ENCODE measurements around the gene CHST2.

Gene CHST2

DNA sequence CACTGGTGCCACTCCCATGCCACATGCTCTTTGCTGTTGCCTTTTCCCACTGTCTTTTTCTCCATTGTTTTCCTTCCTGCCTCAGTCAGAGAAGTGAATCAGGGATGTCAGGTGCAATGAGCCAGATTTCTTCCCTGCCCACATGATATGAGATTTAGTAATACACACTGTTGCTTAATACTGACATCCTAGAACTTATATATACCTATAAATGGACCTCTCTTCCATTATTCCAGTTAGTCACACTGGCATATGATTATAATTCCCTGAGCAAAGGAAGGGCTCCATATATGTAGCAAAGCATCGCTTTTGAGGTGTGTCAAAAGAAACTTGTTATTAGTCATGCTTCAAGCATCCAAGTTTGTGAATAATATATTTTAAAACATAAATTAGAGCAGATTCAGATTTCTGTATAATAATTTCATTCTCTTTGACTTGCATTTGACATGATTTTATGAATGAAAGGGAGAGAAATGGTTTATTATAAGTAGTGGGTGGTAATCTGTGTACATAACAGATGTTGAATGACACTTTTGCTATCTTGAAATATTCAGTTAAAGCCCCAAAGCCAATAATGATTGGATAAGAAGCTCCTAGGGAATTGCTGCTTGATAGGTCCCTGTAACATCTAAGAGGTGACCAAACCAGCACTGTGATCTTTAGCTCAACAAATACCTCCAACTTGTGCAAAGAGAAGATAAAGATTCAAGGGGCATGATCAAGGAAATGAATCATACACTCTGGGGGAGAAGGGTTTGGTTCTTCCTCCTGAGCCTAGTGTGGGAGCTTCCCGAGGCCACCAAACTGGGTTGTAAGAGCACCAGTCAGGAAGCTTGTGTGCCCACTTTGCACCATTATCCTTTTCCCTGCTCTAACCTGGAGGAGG is 48.6 kb downstream of the CHST2 start:
- DNase-seq (ENCODE audit: low read depth, low spot score): no peak

DNA sequence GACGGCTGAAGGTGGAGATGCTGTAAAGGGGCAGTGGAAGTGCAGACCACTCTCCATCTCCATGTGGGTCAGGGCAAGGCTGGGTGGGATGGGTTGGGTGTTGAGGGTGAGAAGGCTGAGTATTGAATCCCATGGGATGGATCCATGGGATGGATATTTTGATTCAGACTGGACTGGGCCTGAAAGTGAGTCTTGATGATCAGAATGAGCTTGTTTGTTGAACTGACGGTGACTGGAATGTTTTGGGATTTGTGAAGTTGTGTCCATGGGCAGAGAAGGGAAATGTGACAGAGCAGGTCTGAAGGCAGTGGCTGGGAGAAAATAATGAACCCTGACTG is 49.3 kb downstream of the CHST2 start:
- no peak for DNase-seq (ENCODE audit: low read depth, low spot score)

DNA sequence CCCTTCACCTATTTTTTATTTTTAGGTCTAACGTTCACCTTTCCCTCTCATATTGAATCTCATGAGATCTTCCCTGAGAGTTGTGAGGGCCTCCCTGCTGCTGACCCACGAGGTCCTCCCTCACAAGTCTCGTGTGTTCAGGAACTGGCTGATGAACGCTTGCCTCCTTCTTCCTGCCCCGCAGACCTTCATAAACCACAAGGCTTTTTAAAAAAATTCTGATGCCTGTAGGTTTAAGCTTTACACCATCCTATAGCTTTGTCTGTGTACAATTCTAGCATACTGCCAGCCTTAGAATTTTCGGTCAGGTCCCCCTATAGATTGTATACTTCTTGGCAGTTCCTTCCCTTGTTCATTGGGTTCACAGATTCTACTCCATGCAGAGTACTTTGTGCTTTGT is 50.5 kb downstream of the CHST2 start:
- DNase-seq (ENCODE audit: low read depth, low spot score): no peak

DNA sequence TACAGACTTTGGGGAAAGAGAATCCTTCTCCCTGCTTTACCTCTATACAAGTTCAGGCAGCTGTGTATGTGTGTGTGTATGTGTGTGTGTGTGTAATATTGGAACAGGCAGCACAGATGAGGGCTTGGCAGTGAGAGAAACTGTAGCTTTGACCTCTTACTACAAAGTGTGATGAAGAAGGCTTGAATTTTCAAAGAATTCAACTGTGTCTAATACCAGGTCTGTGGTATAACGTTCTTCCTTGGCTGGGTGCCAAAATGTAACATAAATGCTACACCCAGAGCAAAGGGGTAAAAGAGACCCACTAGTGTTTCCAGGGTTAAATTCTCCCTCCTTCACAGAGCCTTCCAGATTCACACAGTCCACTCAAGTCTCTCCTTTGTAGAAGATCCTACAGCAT is 51.1 kb downstream of the CHST2 start:
- DNase-seq (ENCODE audit: low read depth, low spot score): peak; percentile 26

DNA sequence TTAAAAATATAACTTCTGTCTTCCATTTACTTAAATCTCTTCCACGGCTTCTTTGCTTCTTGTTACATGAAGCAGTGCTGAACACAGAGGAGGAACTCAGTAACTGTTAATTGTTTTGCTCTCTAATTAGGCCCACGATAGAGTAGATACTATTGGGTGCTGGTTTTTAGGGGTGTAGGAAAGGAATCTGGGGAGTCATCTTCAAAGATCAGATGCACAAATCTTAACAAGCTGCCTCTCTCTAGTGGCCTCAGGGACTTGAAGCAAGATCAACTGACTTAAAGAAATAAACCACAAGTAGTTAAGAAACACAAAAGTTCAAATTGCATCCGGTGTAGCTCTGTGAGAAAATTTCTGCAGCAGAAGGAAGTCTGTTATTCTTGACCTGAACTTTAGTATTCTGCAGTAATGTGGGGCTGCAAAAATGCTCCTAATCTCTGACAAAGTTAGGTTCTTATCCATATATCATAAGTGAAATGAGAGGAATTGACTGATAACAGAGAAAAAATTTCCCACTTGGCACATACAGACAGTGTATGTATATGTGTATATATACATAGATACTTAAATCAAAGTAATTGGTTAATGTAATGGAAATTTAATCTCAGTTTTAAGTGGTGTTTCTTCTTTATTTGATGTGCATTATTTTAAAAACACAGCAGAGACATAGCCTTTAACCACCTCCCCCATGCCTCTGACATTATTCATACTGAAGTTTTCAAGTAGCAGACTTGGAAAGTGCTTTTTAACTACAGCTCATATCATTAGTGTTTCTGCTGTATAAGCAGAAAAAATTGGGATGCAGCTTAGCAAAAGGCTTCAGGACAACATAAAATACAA is 51.8 kb downstream of the CHST2 start:
- peak; percentile 65 for DNase-seq (ENCODE audit: low read depth, low spot score)

DNA sequence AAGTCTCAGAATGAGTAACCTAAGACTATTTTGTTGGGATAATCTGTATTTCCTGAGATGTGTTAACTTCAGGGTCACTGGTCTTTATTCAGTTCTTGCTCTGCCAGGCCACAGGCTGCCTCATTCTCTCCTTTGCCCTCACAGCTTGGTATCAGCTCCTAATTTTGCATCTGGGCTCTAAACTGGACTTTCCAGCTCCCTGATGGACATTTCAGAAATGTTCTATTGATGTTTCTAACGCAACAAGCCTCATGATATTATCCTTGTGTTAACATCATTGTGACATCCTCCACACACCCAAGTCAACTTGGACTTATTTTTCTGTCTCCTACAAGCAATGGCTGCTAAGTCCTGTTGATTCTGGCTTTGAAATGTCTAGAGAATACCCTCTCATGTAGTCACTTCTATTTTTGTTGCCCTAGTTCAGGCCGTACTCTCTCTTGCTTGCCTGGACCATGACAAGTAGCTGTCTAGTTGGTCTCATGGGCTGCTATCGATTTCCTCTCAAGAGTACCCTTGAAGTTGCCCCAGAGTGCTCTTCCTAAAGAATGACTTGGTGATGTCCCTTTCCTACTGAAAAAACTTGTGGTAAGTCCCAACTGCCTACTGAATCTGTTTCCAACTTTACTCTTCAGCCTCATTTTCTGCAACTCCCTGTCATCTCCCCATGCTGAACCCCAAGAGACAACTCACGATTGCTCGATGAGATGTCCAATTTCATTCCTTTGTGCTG is 52.7 kb downstream of the CHST2 start:
- DNase-seq (ENCODE audit: low read depth, low spot score): no peak

DNA sequence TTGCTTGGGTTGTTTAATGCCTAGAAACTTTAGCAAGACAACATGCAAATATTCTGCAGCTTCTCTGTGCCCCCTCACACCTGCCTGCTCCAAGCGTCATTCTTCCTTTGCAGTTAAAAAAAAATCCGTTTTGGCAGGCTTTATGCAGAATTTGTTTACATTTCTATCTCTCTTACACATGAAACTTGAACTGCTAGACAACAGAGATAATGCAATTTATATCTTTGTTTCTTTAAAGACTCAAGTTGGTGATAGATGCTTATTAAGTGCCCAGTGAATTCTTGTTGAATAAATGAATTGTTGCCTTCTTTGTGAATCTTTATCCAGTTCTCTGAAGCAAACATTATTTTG is 53.2 kb downstream of the CHST2 start:
- DNase-seq (ENCODE audit: low read depth, low spot score): no peak

DNA sequence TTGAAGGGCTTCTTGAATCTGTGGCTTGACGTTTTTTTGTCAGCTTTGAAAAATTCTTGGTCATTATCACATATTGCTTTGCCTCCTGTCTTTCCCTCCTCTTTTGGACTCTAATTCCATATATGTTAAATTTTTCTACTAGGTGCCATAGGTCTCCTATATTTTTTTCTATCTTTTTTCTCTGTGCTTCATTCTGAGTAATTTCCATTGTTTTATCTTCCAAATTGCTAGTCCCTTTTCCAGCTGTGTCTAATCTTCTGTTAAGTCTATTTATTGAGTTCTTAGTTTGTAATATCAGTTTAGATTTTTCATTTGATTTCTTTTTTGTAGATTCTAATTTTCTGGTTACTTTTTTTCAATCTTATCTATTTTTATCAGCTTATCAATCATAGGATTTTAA is 53.7 kb downstream of the CHST2 start:
- no peak for DNase-seq (ENCODE audit: low read depth, low spot score)
